Endothelial cell of umbilical vein (primary cell): Measurements from ENCODE around the gene CARNS1. TPM values are rescaled to one million over a fixed set of nuclear protein-coding genes. Genes with fewer than 3 reads are reported as not detected.

Experiments
- BruUV-seq: library from RNA; stranded (reverse); fragments of 400-500 nt; replicated peaks from 2 replicates; lab custom pipeline; 2021; lab: Mats Ljungman, UMichigan
- CTCF ChIA-PET: fragments of 300-600, 350-600 bp; sonication (Branson Sonifier 250); formaldehyde crosslinking; loops from one replicate; lab custom pipeline; 2021; ENCODE audit warnings: antibody characterized with exemption, inconsistent platforms; lab: Charles Lee
- POLR2A ChIA-PET: fragments of 300-600, 350-600 bp; sonication (Branson Sonifier 250); formaldehyde crosslinking; loops from one replicate; lab custom pipeline; 2021; ENCODE audit warnings: antibody characterized with exemption, inconsistent platforms; lab: Charles Lee
- DNase-seq: peaks from one replicate; pipeline ENCODE4 v3.0.0-alpha.2; 2011; ENCODE audit warnings: low read depth, low spot score
- FAIRE-seq: peaks from 2 replicates; lab custom pipeline; 2011; peaks lifted over from hg19 to GRCh38; lab: Jason Lieb, UNC
- H2AFZ ChIP-seq: 2 replicates; pipeline ENCODE4 v1.6.0; 2012; ENCODE audit warnings: low read depth, low read length, control low read depth, inconsistent platforms
- H3K27ac ChIP-seq: 2 replicates; pipeline ENCODE4 v1.5.1; 2011; ENCODE audit warnings: low read depth, mild to moderate bottlenecking, control low read depth, low read length, moderate library complexity; ENCODE audit not compliant: insufficient read depth
- H3K27me3 ChIP-seq, 2 experiments: 2 replicates each; pipeline versions ENCODE4 v1.6.0 to v1.6.1; 2011; ENCODE audit warnings: low read length in 2 of 2, mixed read lengths in 1 of 2; ENCODE audit not compliant: control insufficient read depth in 2 of 2, insufficient read depth in 2 of 2
- H3K36me3 ChIP-seq, 2 experiments: 2 replicates in 1 of 2; 3 replicates in 1 of 2; pipeline ENCODE4 v1.5.1; 2011; ENCODE audit warnings: low read length in 2 of 2, mild to moderate bottlenecking in 1 of 2, moderate library complexity in 1 of 2; ENCODE audit not compliant: control insufficient read depth in 2 of 2, insufficient read depth in 2 of 2; ENCODE audit errors: extremely low read depth in 1 of 2
- H3K4me1 ChIP-seq: 3 replicates; pipeline ENCODE4 v1.5.1; 2011; ENCODE audit warnings: mild to moderate bottlenecking, low read length; ENCODE audit not compliant: control insufficient read depth, insufficient read depth; ENCODE audit errors: extremely low read depth
- H3K4me2 ChIP-seq: 2 replicates; pipeline ENCODE4 v1.6.1; 2011; ENCODE audit warnings: low read length, control low read depth, mixed read lengths; ENCODE audit not compliant: insufficient read depth
- H3K4me3 ChIP-seq, 3 experiments: fragments of 200-600 bp in 1 of 3; sonication (generic), shearing (Covaris generic) in 1 of 3; replicated peaks in 1 of 3; 2 replicates each; pipeline ENCODE4 v1.5.1; 2011 to 2016; ENCODE audit warnings: control low read depth in 3 of 3, low read length in 3 of 3, mild to moderate bottlenecking in 2 of 3, inconsistent platforms in 1 of 3, low read depth in 1 of 3, moderate library complexity in 1 of 3; ENCODE audit not compliant: insufficient read depth in 1 of 3
- H3K79me2 ChIP-seq: 2 replicates; pipeline ENCODE4 v1.6.0; 2012; ENCODE audit warnings: low read length, inconsistent platforms; ENCODE audit not compliant: control insufficient read depth, insufficient read depth
- H3K9ac ChIP-seq: replicated peaks from 2 replicates; pipeline ENCODE3; 2011; ENCODE audit warnings: low read length, control low read depth; ENCODE audit not compliant: insufficient read depth; ENCODE audit errors: extremely low read depth
- H3K9me1 ChIP-seq: replicated peaks from 3 replicates; pipeline ENCODE4 v1.6.0; 2011; ENCODE audit warnings: mild to moderate bottlenecking, low read length; ENCODE audit not compliant: control insufficient read depth, insufficient read depth; ENCODE audit errors: extremely low read depth
- H3K9me3 ChIP-seq: replicated peaks from 2 replicates; pipeline ENCODE4 v1.5.1; 2012; ENCODE audit warnings: low read length, inconsistent platforms; ENCODE audit not compliant: control insufficient read depth, insufficient read depth
- H4K20me1 ChIP-seq: replicated peaks from 2 replicates; pipeline ENCODE3; 2011; ENCODE audit warnings: mild to moderate bottlenecking, low read length; ENCODE audit not compliant: control insufficient read depth, insufficient read depth; ENCODE audit errors: extremely low read depth
- EZH2 ChIP-seq: IDR thresholded peaks from 2 replicates; pipeline ENCODE4 v1.6.1; 2012; ENCODE audit warnings: borderline replicate concordance, low read depth, mild to moderate bottlenecking, moderate library complexity, low read length, inconsistent platforms; ENCODE audit not compliant: severe bottlenecking
- FOS ChIP-seq: IDR thresholded peaks from 2 replicates; pipeline ENCODE4 v1.6.1; 2011; ENCODE audit warnings: mild to moderate bottlenecking, low read length, moderate library complexity, borderline replicate concordance; ENCODE audit not compliant: insufficient read depth
- GATA2 ChIP-seq: IDR thresholded peaks from 2 replicates; pipeline ENCODE4 v1.7.0; 2011; ENCODE audit warnings: low read depth, mild to moderate bottlenecking, moderate library complexity, mixed read lengths, low read length; ENCODE audit not compliant: insufficient read length, insufficient read depth
- JUN ChIP-seq: IDR thresholded peaks from 2 replicates; pipeline ENCODE4 v1.6.1; 2011; ENCODE audit warnings: borderline replicate concordance, low read depth; ENCODE audit not compliant: insufficient read length, insufficient read depth
- MAX ChIP-seq: IDR thresholded peaks from 2 replicates; pipeline ENCODE4 v1.6.1; 2011; ENCODE audit not compliant: insufficient read depth, insufficient read length
- MYC ChIP-seq: IDR thresholded peaks from one replicate; pipeline ENCODE4 v1.6.1; 2011; ENCODE audit warnings: mild to moderate bottlenecking, low read depth, low read length
- POLR2A ChIP-seq: IDR thresholded peaks from 2 replicates; pipeline ENCODE4 v1.6.1; 2012; ENCODE audit warnings: low read depth, mild to moderate bottlenecking, control low read depth, low read length
- POLR2AphosphoS5 ChIP-seq: IDR thresholded peaks from 2 replicates; pipeline ENCODE4 v1.6.1; 2012; ENCODE audit warnings: low read depth, mild to moderate bottlenecking, control low read depth, low read length, moderate library complexity; ENCODE audit not compliant: insufficient read depth
- dilution Hi-C: fragments of 300-500 bp; cut with MboI; formaldehyde crosslinking; loops from one replicate; pipeline ENCODE4 v1.15.0; 2019; ENCODE audit warnings: low sequenced_read_pairs; ENCODE audit not compliant: extremely low pct_ligation_motif_present
- intact Hi-C: fragments of 100-400 bp; cut with micrococcal nuclease; formaldehyde crosslinking; loops from one replicate; pipeline ENCODE4 v1.10.0; 2022
- polyA plus RNA-seq, 4 experiments: library from polyadenylated mRNA; depleted of rRNA in 3 of 4; stranded (reverse) in 3 of 4; unstranded in 1 of 4; fragments of >200 nt; gene quantifications; 2 replicates each; pipeline versions ENCODE4 v1.2.1 to v1.2.3, GENCODE V29; 2011 to 2012; ENCODE audit warnings: missing spikeins in 1 of 4
- total RNA-seq: library from RNA; stranded (reverse); gene quantifications from 2 replicates; pipeline ENCODE4 v1.2.3, GENCODE V29; 2021
- TF ChIP-seq, protein P1 (sequence below), 2 donors: IDR thresholded peaks; 1 replicate in 1 of 2; 2 replicates in 1 of 2; pipeline ENCODE4 v1.5.1; 2011; ENCODE audit warnings: low read length in 2 of 2, mild to moderate bottlenecking in 2 of 2, moderate library complexity in 2 of 2, control low read depth in 1 of 2, inconsistent platforms in 1 of 2, low read depth in 1 of 2; ENCODE audit not compliant: insufficient read depth in 1 of 2; ENCODE audit errors: extremely low read depth in 1 of 2

The CARNS1 gene
- total and polyA plus RNA-seq, 2 donors (not counting 3 experiments of a cell fraction or from before 2014, with no cell fraction given), result 0.14 to 0.35 TPM

GRCh38 chr11:67411785-67412152 is 3.7 kb upstream of the CARNS1 start:
- H3K9me3 ChIP-seq, result no peaks in the 10 kb centered on the region
- H2AFZ ChIP-seq, result no peak overlapping the region
- no peaks in the 10 kb centered on the region for H3K9me1 ChIP-seq
- no peak overlapping the region for H3K4me2 ChIP-seq
- BruUV-seq, result no TSS peak
- H4K20me1 ChIP-seq, result no peaks in the 10 kb centered on the region
- DNase-seq (no peak), FAIRE-seq (no peak)
- no peak overlapping the region for H3K9ac ChIP-seq
- intact Hi-C loops, result no loop called here
- H3K4me1 ChIP-seq, result no peaks in the 10 kb centered on the region
- CTCF ChIA-PET, result interaction anchor here (0.6 to 3.7 kb wide), 2 partner anchors 10 to 29 kb away, joined by 3 to 22 read pairs; partner anchors contain the start of gene PPP1CA
- no peak overlapping the region for H3K4me3 ChIP-seq
- dilution Hi-C loops, result no loop called here
- H3K27ac ChIP-seq, result no peak overlapping the region
- no peaks in the 10 kb centered on the region for H3K36me3 ChIP-seq
- peaks cover 0 to 13% of the 10 kb centered on the region in 2 experiments for H3K27me3 ChIP-seq
- no peak for TF ChIP-seq EZH2
- TF ChIP-seq JUN, result no peak
- no peak for TF ChIP-seq GATA2
- TF ChIP-seq MAX, result no peak
- TF ChIP-seq FOS, result no peak
- no peak for TF ChIP-seq POLR2AphosphoS5
- no peak for TF ChIP-seq POLR2A
- TF ChIP-seq MYC, result no peak
- TF ChIP-seq, protein P1, sequence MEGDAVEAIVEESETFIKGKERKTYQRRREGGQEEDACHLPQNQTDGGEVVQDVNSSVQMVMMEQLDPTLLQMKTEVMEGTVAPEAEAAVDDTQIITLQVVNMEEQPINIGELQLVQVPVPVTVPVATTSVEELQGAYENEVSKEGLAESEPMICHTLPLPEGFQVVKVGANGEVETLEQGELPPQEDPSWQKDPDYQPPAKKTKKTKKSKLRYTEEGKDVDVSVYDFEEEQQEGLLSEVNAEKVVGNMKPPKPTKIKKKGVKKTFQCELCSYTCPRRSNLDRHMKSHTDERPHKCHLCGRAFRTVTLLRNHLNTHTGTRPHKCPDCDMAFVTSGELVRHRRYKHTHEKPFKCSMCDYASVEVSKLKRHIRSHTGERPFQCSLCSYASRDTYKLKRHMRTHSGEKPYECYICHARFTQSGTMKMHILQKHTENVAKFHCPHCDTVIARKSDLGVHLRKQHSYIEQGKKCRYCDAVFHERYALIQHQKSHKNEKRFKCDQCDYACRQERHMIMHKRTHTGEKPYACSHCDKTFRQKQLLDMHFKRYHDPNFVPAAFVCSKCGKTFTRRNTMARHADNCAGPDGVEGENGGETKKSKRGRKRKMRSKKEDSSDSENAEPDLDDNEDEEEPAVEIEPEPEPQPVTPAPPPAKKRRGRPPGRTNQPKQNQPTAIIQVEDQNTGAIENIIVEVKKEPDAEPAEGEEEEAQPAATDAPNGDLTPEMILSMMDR (IDR thresholded peaks at IDR 0.05; ENCODE audit: extremely low read depth in 1 of 2, insufficient read depth in 1 of 2, low read depth in 1 of 2, low read length in 2 of 2), result no peak
- H3K79me2 ChIP-seq, result no peaks in the 10 kb centered on the region
- POLR2A ChIA-PET, result interaction anchor here (0.6 kb wide), 1 partner anchor 21 kb away, joined by 3 read pairs; no protein-coding TSS in a partner anchor
